ENCODE data around the gene TRIM4.
"Not testable (repeated sequence)": the region's sequence is repeated elsewhere in the genome, so short reads cannot be mapped to it uniquely, and the experiment has no call there.

Gene TRIM4

DNA sequence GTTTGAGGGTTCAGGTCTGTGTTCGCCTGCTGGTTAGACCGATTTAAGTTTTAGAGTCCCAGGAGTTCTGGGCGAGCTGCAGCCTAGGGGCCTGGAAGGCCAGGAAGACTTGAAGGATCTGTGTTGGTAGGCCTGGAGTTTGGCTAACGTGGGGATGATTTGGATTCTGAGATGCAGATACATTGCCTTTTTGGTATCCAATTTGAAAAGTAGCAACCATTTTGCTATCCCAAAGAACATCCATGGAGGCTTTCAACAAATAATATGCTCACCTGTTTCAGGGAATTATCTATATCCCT lies 433 bp upstream of the TRIM4 start:
- no peak for DNase-seq

DNA sequence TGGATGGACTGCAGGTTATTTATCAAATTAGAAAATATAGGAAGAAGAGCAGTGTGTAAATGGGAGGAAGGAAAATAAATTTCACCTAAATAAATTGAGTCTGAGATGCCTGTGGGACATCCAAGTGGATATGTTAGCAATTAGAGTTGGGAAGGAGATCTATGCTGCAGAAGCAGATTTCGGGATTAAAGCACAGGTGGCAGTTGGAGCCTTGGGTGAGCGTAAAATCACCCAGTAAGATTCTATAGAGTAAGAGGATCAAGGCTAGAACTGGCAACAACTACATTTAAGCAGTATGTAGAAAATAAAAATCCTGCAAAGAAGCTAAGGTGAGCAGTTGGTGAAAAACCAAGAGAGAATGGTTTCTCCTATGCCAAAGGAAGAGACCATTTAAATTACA lies 8.4 kb downstream of the TRIM4 start:
- no peak for DNase-seq

DNA sequence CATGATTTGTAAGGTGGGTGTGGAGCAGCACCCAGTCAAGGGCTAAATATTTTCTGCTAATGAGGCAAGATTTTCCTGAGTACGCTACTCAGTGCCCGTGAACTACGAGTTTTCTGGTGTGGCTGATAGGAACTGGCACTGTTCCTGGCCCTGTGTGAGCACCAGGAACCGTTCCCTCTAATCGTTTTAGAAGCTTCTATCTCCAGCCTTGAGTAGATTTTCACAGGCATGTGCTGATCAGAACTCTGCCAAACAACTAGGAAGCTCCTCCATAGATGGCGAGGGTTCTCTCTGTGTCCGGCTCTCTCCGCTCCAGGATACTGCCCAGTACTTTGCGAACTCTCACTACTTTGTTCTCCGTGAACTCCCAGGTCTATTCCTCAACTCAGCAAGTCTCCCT lies 17.7 kb downstream of the TRIM4 start:
- DNase-seq: no peak

DNA sequence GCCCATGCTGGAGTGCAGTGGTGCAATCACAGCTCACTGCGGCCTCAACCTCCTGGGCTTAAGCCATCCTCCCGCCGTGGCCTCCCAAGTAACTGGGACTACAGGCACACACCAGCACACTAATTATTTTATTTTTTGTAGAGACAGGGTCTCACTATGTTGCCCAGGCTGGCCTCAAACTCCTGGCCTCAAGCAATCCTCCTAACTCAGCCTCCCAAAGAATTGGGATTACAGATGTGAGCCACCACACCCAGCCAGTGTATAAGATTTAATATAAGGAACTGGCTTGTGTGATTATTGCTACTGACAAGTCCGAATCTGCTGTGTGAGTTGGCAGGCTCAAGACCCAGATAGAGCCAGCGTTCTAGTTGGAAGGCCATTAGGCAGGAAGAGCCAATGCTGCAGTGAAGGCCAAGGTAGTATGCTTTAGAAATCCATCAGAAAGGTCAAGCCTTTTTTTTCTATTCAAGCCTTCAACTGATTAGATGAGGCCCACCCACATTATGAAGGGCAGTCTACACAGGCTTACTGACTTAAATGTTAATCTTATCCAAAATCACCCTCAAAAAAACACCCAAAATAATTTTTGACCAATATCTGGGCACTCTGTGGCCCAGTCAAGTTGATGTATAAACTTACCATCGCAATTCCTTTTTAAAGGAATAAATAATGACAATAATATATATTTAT lies 19.4 kb downstream of the TRIM4 start:
- DNase-seq: no peak

DNA sequence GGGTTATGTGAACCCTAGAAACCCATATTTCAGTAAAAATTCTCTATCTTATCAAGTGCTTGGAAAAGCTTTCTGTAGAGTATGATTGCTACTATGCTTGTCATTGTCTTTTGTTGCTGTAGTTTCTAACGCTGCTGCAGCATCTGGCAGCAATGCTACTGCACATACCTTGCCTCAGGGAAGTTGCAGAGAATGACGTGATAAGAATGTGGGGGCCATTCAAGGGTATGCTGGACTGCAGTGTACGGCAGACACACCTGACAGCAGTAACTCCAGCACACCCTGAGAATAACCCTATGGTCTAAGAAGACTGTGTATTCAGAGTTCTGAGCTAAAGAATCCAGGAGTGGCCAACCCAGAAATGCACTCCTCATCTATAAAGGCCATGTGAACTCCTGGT lies 20.5 kb downstream of the TRIM4 start:
- no peak for DNase-seq

DNA sequence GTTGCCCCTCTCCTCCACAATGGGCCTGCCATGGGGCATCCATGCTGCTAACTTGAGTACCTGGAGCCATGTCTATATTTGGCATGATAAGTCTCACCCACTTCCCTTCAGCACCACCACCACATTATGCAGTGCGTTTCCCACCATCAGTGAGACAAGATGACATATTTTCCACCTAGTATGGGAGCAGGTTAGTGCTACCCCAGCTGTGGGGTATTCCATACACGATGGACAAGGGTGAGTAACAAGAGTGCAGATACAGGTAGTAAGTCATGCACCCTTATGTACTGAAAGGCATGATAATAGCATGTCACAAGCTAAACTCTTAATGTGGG lies 21.3 kb downstream of the TRIM4 start:
- DNase-seq: no peak

DNA sequence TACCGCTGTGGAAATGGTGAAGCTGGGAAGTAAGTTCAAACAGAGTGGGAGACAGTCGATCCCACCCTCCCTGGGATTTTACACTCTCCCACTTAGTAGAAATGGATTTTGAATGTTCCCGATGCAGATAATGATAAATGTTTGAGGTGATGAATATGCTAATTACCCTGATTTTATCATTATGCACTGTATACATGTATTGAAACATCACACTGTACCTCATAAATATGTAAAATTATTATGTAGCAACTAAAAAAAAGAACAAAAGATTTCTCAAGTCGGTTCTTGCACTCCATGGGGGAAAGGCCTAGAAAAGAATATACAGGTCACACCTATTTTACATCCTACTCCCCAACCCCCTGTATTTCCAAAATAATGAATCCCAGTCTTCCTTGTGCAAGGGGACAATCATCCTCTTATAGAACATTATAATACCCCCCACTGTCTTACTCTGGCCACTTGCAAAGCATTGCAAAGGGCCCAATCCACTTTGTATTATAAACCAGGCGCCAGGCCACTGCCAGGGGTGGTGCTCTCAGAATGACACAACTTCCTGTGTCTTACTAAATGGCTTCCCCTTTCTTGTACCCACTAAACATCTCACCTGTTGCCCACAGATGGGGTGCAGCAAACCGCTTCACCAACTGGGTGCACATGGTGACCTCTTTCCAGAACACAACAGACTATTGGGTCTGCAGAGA lies 21.9 kb downstream of the TRIM4 start:
- DNase-seq: no peak

DNA sequence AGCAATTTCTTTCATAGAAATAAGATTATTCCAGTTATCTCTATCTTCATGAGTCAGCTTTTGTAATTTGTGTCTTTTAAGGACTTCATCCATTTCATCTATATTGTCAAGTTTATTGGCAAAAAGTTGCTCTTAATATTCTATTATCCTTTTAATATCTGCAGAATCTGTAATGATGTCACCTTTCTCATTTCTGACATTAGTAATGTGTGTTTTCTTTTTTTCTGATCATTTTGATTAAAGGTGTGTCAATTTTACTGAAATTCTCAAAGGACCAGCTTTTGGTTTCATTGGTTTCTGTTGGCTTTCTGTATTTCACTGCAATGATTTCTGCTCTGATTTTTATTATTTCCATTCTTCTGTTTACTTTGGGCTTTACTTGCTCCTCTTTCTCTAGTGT lies 24.6 kb downstream of the TRIM4 start:
- DNase-seq: no peak

DNA sequence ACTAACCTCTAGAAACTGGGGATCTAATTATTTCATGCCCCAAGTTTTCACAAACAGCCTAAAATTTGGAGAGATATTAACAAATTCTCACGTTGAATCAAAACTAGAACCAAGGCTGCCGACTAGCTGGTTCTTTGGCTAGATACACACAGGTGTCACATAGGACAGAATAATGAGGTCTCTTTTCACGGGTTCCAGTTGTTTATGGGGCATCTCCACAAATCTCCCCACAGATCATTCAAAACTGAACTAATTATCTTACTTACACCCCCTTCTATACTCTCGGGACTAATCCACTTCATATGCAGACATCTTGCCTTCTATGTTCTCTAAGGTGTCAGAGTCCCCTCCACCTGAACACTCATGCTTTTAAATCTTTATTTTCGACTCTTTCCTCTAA lies 26.1 kb downstream of the TRIM4 start:
- no peak for DNase-seq

DNA sequence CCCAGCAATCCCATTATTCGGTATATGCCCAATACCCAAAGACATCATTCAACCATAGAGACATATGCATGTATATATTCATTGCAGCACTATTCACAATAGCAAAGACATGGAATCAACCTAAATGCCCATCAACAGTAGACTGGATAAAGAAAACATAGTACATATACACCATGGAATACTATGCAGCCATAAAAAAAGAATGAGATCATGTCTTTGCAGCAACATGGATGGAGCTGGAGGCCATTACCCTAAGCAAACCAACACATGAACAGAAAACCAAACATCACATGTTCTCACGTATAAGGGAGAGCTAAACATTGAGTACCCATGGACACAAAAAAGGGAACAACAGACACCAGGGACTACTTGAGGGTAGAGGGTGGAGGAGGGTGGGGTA lies 29.0 kb downstream of the TRIM4 start:
- not testable (repeated sequence) for DNase-seq

DNA sequence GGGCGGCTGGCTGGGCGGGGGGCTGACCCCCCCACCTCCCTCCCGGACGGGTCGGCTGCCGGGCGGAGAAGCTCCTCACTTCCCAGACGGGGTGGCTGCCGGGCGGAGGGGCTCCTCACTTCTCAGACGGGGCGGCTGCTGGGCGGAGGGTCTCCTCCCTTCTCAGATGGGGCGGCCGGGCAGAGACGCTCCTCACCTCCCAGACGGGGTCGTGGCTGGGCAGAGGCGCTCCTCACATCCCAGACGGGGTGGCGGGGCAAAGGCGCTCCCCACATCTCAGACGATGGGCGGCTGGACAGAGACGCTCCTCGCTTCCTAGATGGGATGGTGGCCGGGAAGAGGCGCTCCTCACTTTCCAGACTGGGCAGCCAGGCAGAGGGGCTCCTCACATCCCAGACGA lies 31.0 kb downstream of the TRIM4 start:
- DNase-seq: not testable (repeated sequence)

DNA sequence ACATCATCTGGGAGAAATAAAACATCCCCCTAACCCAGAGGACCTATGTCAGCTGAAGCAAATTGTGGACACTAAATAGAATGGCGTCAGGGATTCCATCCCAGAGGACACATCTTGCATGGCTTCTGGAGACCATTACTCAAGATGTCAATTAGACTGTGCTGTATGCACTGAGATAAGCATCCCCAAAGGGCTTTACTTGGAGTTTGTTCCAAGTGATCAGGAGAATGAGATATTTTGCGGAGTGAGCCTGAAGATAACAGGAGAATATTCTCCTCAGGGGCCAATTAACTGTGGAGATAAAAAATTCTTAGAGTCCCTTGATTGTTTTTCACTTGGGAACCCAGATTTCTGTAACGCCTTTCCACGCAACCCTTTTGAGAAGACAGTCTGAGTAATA lies 38.0 kb downstream of the TRIM4 start:
- DNase-seq: no peak

DNA sequence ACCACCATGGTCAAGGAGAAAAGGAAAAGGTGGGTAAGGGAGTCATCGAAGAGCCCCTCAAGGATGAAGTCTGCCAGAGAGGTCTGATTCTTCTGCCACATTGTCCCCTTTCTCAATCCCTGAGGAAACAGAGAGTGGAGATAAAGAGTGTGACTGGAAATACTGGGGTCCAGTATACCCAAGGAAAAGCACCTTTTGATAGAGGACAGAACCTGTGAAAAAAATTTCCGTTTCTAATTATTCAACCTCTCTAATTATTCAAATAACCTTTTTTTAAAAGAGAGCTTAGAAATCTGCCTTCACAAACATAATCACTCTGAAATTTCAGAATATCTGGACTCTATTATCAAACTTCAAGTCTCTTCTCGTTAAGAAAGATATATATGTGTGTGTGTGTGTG lies 42.4 kb downstream of the TRIM4 start, which contains the start of gene OR2AE1:
TSS of gene OR2AE1 (minus strand) at position 101 of the 400 bp plus-strand sequence. CDS start at position 101, 0 bp downstream.
- DNase-seq: no peak

DNA sequence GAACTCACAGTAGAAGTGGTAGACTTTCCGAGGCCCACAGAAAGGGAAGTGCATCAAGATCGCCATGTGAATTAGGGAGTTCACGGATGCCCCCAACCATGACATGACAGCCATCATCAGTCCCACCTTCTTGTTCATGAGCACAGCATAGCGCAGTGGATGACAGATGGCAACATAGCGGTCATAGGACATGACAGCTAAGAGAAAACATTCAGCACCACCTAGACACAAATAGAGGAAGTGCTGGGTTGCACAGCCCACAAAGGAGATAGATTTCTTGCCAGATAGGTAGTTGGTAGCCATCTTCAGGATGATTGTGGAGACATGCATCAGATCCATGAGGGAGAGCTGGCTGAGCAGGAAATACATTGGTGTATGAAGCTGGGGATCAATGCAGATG lies 42.8 kb downstream of the TRIM4 start:
- DNase-seq: no peak

DNA sequence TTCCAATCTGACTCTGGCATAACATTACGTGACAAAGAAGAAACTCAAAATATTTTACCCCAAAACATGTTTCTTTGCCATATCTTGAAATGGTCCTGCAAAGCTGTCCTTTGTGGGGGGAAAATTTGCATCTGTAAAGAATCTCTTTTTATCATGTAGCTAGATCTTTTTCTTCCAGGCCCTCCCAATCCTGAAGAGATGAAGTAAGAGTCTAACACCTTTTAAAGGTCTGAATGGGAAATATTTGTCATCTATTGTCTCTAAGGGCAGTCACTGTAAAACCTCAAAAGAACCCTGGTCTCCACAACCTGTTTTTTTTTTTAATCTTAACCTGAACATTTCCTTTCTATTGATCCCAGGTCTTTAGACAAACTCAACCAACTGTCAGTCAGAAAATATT lies 51.1 kb downstream of the TRIM4 start:
- DNase-seq: no peak

DNA sequence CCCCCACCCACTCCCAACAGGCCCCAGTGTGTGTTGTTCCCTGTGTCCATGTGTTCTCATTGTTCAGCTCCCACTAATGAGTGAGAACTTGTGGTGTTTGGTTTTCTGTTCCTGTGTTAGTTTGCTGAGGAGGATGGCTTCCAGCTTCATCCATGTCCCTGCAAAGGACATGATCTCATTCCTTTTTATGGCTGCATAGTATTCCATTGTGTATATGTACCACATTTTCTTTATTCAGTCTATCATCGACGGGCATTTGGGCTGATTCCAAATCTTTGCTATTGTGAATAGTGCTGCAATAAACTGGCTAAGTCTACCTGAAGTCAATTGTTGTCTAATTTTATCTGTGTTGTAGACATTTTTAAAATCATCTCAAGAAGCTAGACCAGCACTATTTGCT lies 51.9 kb downstream of the TRIM4 start:
- not testable (repeated sequence) for DNase-seq

DNA sequence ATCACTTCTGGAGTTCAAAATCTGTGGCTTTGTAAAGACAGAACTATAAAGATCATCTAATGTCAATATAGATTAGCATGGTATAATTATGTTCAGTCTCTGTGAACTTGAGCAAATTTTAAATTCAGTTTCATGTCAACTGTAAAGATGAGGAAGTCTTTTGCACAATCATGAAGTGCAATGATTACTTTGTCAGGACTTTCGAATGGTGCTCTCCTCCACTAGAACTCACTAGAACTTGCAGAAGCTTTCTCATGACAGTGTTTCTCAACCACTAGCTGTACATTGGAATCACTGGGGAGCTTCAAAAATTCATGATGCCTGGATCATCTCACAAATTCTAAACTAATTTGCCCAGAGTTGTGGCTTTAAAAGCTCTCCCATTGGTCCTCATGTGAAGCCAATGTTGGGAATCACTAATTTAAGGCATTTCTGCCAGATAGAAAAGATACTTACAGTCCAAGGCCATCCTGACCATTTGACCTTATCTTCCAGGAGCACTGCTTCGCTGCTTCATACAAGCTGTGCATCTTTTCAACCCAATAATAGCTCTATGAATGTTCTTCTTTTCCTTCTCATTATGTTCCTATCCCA lies 55.4 kb downstream of the TRIM4 start:
- no peak for DNase-seq

DNA sequence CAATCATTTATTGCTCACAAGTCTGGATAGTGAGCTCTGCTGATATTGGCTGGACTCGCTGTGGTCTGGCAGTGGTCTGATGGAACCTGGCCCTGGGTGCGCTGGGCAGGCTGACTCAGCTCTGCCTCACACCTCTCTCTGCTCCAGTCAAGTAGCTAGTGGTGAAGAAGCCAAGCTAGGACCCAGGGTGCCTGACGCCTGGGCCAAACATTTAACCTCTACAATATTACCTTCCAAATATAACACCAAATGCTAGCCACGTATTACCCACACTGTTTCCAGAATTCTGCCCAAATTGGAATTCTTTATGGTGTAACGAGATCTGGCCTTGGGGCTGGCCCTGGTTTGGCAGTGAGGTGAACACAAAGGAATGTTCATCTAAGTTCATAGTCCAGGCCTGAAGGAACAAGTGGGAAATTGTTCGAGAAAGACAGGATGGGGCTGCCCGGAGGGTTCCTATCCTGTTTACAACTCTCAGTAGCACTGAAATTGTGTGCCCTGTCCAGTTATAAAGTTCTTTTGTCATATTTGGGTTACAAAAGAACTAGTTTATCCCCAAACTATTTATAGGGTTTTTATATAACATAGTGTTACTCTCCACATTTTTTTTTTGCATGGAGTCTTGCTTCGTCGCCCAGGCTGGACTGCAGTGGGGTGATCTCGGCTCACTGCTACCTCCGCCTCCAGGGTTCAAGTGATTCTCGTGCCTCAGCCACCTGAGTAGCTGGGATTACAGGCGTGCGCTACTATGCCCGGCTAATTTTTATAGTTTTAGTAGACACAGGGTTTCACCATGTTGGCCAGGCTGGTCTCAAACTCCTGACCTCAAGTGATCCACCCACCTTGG lies 58.8 kb downstream of the TRIM4 start:
- DNase-seq: no peak

DNA sequence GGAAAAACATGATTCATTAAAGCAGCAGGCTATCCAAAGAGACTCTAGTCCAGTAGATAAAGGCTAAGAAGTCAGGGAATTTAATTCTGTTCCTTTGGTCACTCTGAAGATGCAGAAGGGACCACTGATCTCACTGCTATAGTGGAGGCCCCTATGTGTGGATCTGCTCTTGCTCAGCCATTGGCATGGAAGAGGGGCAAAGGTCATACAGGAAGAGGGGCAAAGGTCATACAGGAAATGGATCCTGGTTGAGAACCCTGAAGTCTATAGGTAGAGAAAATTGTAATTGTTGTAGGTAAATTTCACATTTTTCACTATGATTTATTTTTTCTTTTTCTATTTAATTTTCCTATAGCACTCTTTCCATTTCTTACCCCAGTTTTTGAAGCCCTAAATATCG lies 64.1 kb downstream of the TRIM4 start:
- no peak for DNase-seq

DNA sequence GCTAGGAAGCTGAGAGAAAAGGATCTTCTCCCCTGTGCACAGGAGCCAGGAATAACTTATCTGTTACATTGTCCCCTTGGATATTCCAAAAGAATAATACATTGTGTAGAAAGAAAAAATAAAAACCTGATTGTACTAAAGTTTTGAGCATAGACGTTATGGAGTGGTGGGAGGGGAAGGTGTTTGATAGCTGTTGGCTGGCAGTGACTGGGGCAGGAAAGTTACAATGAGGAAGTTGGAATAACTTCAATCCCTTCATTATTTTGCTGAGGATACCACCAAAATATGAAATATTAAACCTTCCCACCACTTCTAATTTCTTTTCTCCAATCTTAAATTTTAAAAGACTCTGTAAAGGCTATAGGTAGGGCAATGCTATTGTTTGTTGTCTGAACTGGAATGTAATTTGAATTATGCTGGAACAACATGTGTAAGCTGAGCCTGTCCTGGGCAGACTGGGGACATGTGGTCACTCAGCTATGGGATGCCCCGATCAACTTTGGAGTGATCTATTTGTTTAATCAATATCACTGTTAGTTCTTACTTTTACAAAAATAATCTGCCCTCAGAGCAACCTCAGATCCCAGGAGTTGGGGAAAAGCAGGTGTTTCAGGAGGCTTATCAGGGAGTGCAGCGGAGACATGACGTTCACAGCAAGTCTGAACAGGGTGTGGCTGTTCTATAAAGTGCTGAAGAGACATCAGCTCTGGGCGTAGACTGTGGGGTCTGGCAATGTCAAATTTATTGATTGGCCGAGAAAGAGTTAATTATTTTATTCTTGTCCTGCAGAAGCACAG lies 70.7 kb downstream of the TRIM4 start:
- no peak for DNase-seq

DNA sequence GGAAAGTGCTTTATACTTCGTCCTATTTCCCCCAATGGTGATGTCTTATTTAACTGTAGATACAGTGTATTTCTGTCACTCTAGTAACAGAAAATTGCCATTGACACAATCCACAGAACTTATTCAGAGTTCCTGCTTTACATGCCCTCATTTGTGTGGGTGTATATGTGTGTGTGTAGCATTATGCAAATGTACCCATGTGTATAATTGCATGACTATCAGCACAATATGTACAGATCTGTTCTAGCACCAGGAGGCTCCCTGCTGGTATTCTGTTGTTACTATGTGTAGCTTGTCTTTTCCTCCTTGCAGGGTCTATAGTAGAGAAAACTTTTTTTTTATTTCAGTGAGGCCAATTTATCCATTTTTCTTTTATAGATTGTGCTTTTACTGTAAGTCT lies 75.0 kb downstream of the TRIM4 start:
- DNase-seq: no peak

DNA sequence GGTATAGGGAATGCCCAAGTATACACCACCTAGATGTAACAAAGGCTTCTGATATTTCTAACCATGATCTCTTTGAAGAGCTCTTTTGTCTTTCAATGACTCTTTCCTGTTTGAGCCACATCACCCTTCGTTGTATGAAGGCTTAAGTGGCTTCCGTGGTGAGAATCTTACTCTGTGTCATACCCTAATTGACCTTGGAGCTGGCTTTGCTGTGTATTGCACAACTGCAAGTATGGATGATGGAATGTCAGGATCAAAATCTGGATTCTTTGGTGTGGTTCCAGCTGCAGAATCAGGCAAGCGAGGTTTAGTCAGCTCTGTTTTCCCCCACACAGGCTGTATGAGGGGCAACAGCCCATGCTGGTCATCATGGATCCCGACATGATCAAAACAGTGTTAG lies 75.5 kb downstream of the TRIM4 start:
- DNase-seq: no peak

DNA sequence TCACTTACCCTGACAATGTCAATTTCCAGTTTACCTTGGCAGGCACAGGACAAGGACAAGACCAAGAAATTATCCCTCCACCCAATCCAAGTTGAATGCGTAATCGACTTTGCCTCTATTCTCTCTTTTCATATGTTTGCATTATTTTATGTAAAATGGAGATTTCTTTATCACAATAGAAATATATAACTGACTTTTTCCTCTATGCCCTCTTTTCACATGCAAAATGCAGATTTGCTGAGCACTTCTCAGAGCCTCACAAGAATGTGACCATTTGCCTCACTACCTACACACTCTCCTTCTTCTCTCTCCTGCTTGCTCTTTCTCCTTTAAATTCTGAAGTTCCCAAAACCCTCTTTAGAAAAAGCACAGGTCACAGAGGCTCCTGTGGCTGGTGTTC lies 76.4 kb downstream of the TRIM4 start:
- no peak for DNase-seq
